Stimulated activated effector memory CD8-positive, alpha-beta T cell treated with anti-CD3 and anti-CD28 coated beads, Interleukin-12 subunit alpha, Interleukin-12 subunit beta, amount 100 ng/mL, for 72 hours (primary cell): ENCODE measurements around the gene TRPV4.

ENCODE experiments used
- ATAC-seq: fragments of 150-1000 bp; cut with Tn5 transposase; 2 replicates; pipeline ENCODE4 v1.10.0; 2021
- DNase-seq, 2 donors: peaks; one replicate each; pipeline ENCODE4 v3.0.0; 2021 to 2022; ENCODE audit warnings: low spot score in 2 of 2
- H3K27ac Mint-ChIP-seq: one replicate; pipeline ENCODE4 v1.8.0; 2022; ENCODE audit warnings: mild to moderate bottlenecking, mixed read lengths
- H3K36me3 Mint-ChIP-seq: one replicate; pipeline ENCODE4 v1.8.0; 2022; ENCODE audit warnings: mild to moderate bottlenecking, mixed read lengths
- H3K4me1 Mint-ChIP-seq: one replicate; pipeline ENCODE4 v1.8.0; 2022; ENCODE audit warnings: mixed read lengths
- H3K4me3 Mint-ChIP-seq: one replicate; pipeline ENCODE4 v1.8.0; 2022; ENCODE audit warnings: mild to moderate bottlenecking, mixed read lengths
- H3K9me3 Mint-ChIP-seq: one replicate; pipeline ENCODE4 v1.8.0; 2022; ENCODE audit warnings: mixed read lengths

Gene TRPV4

DNA sequence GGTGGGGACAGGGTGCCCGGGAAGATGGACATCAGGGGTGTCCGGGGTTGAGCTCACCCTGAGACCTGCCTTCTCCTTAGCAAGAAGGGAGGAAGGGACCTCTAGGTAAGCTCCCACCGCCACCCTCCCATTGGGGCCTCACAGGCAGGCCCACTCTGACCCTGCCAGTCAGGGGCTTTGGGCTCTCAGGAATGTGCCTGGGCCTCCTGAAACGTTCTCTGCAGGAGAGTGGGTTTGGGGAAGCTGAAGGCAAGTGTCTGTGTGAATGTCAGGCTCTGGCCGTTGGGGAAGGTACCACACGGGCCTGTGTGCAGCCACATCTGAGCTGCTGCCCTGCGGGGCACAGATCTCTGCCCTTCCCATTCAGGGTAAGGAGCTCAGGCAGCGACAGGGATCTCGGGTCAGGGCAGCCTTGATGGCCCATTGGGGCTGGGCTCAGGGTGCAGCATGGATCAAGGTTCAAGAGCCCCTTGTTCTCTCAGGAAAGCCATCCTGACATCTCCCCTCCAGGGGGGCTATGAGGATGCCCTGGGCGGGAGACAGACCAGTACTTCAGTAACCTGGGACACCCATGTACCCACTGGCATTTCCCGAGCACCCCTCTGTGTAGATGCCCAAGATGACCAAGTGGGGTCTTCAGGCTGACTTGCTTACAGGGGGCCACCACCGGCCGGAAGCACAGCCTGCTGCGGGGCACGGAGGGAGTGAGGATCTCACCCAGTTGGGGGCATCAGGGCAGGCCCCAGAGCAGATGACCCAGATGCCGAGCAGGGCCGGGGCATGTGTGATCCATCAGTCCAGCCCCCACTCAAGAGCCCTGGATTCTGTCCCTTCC, 89.9 kb downstream of the TRPV4 start:
- H3K27ac Mint-ChIP-seq, result no peak overlapping the region
- no peak for DNase-seq

DNA sequence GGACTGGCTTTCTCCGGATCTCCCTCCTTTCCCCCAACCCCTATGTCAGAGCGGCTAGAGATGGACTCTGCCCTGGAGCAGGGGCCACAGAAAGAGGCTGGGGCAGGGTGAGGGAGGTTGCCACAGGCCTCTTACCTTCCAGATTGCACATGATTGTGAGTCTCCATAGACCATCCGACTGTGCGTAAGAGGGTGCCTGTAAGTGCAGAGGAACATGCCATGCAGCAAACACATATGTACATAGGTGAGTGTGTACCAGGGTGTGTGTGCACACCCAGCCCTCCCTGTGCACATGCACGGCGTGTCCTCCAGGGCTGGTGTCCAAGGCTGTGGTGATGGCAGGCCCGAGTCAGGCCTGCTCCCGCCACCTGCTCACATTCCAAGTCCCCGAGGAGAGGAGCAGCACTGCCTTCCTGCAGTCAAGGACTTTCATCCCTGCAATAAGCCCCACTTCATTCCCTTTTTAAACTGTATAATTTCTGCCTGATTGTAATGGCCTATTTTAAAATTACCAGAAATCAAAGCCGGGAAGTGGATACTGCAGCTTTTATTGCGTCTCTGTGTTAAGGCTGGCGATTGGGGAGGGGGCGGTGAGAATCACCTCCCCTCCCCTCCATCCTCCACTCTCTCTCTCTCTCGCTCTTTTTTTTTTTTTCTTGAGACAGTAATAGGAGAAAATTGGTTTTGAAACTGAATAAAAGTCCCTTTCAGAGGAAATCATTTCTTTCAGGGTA, 91.1 kb downstream of the TRPV4 start:
- ATAC-seq, result no peak
- H3K36me3 Mint-ChIP-seq, result no peaks in the 10 kb centered on the region
- no peak overlapping the region for H3K27ac Mint-ChIP-seq
- no peaks in the 10 kb centered on the region for H3K9me3 Mint-ChIP-seq
- H3K4me3 Mint-ChIP-seq, result no peak overlapping the region
- no peak for DNase-seq
- H3K4me1 Mint-ChIP-seq, result no peaks in the 10 kb centered on the region

More for the DNA sequence above, 89.9 kb downstream of the TRPV4 start:
- Mint-ChIP-seq H3K9me3 (no peaks in the 10 kb centered on the region), H3K4me3 (no peak overlapping the region), H3K4me1 (no peaks in the 10 kb centered on the region), H3K36me3 (no peaks in the 10 kb centered on the region)
- ATAC-seq, result peak; percentile 17

DNA sequence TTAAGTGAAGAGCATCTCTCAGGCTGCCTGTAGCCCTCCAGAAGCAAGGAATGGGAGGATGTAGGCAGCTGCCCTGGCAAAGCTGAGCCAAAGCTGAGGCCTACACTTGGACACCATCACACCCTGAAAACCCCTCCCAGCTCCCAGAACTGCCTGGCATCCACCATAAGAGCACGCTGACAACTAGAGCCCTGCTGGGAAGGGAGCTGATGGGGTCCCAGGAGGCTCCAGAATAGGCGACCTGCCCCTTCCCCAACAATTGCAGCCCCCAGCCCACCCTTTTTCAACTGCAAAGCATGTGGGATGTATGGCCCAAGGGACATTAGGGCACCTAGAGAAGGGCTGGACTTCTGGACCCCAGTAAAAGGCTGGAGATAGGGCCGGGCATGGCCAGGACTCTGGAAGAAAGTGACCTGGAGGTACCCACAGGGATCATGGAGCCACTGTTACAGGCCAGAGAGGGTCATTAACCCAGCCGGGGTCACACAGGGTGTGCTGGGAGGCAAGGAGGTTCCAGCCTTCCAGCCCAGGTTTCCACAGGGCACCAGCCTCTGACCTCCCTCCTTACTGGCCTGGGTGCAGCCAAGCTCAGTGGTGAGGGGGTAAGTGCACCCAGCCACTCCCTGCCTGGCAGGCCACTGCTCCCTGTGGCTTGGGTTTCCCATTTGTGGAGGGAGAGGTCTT, 91.8 kb downstream of the TRPV4 start:
- no peak for DNase-seq
- Mint-ChIP-seq H3K27ac (no peak overlapping the region), H3K4me3 (no peak overlapping the region), H3K9me3 (no peaks in the 10 kb centered on the region), H3K4me1 (no peaks in the 10 kb centered on the region), H3K36me3 (no peaks in the 10 kb centered on the region)
- no peak for ATAC-seq

DNA sequence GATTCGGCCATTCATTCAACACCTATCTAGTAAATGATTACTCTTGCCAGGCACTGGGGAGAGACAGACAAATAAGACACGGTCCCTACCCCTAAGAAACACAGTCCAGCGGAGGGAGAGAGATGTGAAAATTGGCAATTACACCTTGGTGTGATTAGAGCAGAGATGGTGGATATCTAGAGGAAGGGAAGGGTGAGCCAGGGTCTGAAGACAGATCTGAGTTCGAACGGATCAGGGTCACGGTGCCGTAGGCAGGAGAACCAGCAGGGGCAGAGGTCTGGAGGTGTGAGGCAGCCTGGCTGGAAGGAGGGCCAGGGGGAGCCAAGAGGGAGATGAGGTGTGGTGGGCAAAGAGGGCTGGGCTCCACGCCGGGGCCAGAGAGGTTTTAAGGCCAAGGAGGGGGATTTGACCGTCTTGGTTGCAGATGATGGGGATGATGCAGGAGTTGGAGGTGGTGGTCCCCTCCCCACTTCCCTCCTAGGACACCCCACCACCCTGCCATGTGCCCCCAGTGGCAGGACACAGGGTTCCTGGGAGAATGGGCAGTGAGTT, 92.4 kb downstream of the TRPV4 start:
- DNase-seq, result no peak
- Mint-ChIP-seq H3K4me1 (no peaks in the 10 kb centered on the region), H3K9me3 (no peaks in the 10 kb centered on the region), H3K4me3 (no peak overlapping the region), H3K27ac (no peak overlapping the region), H3K36me3 (no peaks in the 10 kb centered on the region)
- no peak for ATAC-seq

DNA sequence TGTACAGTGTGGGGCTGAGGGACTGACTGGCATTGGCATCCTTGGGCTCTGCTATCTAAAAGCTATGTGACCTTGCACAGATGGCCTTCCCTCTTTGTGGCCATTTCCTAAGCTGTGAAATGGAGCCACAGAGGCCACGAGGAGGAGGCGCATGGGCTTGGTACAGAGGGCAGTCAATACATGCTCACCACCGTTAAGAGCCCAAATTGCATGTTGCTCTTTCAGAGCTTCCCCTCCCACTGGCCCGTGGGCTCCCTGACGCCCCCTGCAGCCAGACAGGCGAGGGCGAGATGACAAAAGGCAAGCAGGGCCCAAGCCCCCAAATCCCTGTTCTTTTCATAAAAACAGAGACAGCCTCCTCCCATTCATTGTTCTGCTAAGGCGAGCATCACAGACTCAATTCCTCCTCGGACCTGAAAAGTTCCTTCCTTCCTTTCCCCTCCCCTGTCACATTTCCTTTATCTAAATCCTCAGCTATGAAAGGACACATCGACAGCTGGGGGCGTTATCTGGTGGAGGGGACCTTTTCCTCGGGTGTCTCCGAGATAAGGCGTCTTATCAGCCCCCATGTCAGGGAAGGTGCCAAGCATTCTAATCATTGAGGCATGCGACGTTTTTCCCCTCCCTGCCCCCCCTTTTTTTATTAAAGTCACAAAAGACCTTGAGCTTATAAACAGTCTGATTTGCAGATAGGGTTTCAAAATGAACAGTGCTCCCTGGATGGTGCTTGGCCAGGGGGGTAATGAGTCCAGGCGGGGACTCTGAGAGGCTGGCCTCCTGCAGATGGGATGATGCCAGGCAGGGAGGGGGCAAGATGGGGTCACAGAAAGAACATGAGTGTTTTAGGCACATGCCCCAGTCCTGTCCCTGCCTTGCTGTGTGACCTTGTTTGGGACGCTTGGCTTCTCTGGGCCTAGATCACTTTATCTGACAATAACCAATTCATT, 93.2 kb downstream of the TRPV4 start:
- DNase-seq, result no peak
- ATAC-seq, result no peak
- Mint-ChIP-seq H3K36me3 (no peaks in the 10 kb centered on the region), H3K4me1 (peaks cover 4% of the 10 kb centered on the region), H3K27ac (no peak overlapping the region), H3K4me3 (no peak overlapping the region), H3K9me3 (no peaks in the 10 kb centered on the region)

DNA sequence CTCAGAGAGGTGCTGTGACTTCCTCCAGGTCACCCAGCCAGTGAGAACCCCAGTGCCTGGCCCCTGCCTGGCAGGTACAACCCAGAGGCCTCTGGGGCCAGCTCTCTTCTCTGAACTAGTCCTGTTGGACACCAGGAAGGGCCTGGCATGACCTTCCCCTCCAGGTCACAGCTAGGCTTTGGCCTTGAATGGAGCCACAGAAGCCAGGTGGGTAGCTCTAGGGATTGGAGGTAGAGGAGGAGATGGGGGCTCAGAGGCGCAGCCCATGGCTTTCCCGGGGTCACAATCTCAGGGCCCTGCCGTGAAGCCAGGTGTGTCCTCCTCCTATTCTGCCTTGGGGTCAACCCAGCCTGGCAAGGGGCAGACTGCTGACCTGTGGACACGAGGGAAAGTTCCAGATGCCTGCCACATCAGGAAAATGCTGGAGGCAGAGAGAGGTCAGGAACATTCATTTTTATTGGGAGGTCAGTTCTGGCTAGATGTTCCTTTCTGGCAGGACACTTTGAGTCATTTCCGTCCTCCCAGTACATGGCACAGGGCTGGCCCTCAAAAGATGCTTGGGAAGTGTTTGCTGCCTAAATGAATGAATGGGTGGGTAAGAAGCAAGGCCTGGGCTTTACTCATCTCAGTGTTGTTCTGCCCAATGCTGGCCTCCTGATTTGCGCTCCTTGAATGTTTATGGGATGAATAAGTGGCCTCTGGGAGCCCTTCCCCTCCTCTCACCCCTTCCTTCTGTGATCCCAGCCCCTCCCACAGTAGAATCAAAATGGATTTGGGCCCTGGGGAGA, 94.1 kb downstream of the TRPV4 start:
- H3K9me3 Mint-ChIP-seq, result no peaks in the 10 kb centered on the region
- DNase-seq, result no peak
- H3K27ac Mint-ChIP-seq, result no peak overlapping the region
- H3K4me1 Mint-ChIP-seq, result peaks cover 6% of the 10 kb centered on the region
- no peak overlapping the region for H3K4me3 Mint-ChIP-seq
- ATAC-seq, result no peak
- H3K36me3 Mint-ChIP-seq, result no peaks in the 10 kb centered on the region

DNA sequence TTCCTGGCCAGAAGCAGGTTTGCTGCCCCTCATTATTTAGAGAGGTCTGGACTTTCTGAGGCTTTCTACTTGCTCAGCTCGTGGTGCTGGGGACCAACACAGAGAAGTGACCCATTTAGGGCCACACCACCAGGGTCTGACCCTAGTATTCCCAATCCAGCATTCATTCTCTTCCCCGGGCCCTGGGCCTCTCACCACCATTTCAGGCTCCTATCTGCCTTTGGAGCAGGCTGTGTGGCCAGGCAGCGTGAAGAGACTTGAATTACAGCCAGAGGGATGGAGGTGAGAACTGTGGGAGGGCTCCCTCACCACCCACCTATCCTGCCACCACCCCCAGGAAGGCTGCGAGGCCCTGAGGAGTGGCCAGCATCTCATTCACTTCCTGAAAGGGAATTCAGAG, 95.0 kb downstream of the TRPV4 start:
- Mint-ChIP-seq H3K4me1 (peaks cover 6% of the 10 kb centered on the region), H3K27ac (no peak overlapping the region), H3K9me3 (no peaks in the 10 kb centered on the region), H3K36me3 (no peaks in the 10 kb centered on the region), H3K4me3 (no peak overlapping the region)
- no peak for DNase-seq
- no peak for ATAC-seq

DNA sequence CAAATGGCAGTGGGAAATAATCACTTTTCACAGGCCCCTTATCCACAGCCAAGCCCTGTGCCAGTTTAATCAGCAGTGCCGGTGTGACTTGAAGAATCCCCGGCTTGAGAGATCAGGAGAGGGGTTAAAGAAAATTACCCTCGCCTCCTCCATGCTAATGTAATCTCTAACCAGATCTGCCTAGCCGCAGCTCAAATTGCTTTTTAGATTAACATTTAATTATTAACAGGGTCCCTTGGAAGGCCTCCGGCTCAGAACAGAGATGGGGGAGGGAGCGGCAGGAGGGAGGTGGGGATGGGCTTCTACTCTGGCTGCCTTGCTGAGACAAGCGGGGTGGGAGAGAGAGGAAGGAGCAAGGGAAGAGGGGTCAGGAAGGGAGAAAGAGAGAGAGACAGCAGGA, 95.6 kb downstream of the TRPV4 start:
- no peak overlapping the region for H3K27ac Mint-ChIP-seq
- H3K4me3 Mint-ChIP-seq, result no peak overlapping the region
- ATAC-seq (no peak), DNase-seq (no peak)
- no peaks in the 10 kb centered on the region for H3K36me3 Mint-ChIP-seq
- H3K9me3 Mint-ChIP-seq, result no peaks in the 10 kb centered on the region
- H3K4me1 Mint-ChIP-seq, result peaks cover 6% of the 10 kb centered on the region

DNA sequence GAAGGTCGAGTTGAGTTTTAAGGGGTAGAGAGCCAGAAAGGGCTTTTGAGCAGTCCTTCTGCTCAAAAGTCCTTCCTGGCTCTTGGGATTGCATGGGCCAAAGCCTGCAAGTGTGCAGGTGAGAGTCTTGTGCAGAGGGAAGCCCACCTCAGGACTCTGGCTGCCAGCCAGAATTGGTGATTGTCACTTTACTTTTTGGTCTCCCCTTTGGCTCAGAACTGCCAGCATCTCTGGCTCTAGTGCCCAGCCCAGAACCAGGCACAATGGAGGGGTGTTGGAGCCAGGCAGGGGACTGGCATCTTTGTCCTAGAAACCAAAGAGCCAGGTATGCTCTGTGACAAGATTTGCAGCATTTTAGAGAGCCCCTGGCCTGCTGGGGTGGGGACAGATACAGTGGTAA, 96.1 kb downstream of the TRPV4 start:
- ATAC-seq (no peak), DNase-seq (no peak)
- H3K27ac Mint-ChIP-seq, result no peak overlapping the region
- no peaks in the 10 kb centered on the region for H3K36me3 Mint-ChIP-seq
- H3K9me3 Mint-ChIP-seq, result no peaks in the 10 kb centered on the region
- no peak overlapping the region for H3K4me3 Mint-ChIP-seq
- H3K4me1 Mint-ChIP-seq, result peaks cover 6% of the 10 kb centered on the region

DNA sequence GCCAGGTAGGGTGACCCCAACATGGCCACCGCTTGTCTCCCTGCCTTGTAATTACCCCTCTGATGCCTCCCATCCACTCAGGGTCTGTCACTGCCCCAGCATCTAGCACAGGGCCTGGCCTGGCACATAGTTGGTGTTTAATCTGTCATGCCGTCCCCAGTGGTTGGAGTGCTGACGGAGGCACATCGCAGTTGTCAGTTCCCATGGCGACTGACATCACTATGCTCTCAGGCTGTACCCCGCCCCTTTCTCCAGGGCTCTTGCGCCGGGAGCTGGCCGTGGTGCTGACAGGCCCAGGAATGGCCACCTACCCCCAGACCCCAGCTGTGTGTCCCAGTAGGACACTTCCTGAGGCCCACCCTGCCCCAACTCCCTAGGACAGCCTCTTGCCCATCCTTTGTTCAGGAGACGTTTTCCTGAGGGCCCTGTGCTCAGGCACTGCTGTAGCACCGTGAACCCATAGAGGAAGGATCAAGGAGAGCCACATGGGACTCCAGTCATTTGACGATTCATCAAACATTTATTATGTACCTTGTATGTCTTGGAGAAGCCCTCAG, 96.6 kb downstream of the TRPV4 start:
- H3K36me3 Mint-ChIP-seq, result no peaks in the 10 kb centered on the region
- no peak for DNase-seq
- peaks cover 6% of the 10 kb centered on the region for H3K4me1 Mint-ChIP-seq
- no peak overlapping the region for H3K27ac Mint-ChIP-seq
- peak; percentile 36 for ATAC-seq
- H3K9me3 Mint-ChIP-seq, result no peaks in the 10 kb centered on the region
- no peak overlapping the region for H3K4me3 Mint-ChIP-seq

DNA sequence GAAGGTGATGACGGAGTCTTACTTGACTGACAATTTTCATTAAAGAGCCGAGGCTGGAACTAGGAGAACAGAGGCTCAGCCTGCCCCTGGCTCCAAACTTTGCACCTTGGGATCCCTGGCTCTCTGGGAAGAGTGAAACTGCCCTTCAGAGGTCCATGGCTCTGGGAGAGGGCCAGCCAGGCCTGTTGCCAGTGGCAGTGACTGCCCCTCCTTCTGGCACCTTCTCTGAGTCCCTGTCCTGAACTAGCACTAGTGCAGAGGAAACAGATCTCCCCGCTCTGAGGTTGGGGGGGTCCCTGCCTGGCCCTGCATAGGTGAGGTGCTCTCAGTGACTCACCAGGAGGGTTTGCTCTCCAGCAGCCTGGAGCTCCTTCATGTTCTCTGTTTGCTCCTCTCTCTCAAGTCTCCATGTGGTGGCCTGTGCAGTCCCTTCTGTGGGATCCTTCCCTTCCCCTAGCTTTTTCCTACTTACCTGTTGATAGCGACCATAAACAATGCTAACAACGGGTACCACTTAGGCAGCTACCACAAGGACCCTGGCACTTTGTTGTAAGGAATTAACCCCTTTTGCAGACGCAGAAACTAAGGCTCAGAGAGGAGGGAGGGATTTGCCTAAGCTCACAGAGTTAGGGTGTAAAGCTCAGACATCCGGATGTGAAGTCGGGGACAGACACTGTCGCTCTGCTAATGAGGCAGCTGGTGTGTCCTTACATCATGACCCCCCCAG, 97.2 kb downstream of the TRPV4 start:
- H3K4me1 Mint-ChIP-seq, result peaks cover 6% of the 10 kb centered on the region
- H3K9me3 Mint-ChIP-seq, result no peaks in the 10 kb centered on the region
- ATAC-seq (no peak), DNase-seq (no peak)
- no peak overlapping the region for H3K27ac Mint-ChIP-seq
- H3K4me3 Mint-ChIP-seq, result no peak overlapping the region
- no peaks in the 10 kb centered on the region for H3K36me3 Mint-ChIP-seq

DNA sequence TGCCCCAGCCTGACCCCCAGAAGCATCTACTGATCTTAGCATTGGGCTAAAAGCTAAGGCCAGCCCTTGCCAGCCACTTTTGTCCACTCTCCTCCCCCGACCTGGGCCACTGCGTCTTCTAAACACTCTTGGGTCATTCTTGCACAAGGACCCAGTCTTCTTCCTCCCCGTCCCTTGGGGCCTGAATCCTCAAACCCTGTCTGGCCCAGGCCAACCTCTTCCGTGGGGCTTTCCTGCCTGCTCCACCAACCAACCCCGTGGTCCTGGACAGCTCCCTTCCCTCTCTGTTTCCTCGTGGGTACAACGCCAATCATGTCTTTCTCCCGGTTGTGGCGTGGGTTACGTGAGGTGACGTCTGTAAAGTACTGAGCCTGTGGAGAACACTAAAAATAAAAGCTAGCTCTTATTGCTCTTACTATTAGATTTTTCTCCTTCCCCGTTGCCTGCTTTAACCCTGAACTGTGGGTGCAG, 98.1 kb downstream of the TRPV4 start:
- H3K27ac Mint-ChIP-seq, result no peak overlapping the region
- peaks cover 6% of the 10 kb centered on the region for H3K4me1 Mint-ChIP-seq
- ATAC-seq (no peak), DNase-seq (no peak)
- H3K4me3 Mint-ChIP-seq, result no peak overlapping the region
- no peaks in the 10 kb centered on the region for H3K36me3 Mint-ChIP-seq
- H3K9me3 Mint-ChIP-seq, result no peaks in the 10 kb centered on the region
